Body of pancreas (tissue), 4 donors: ENCODE measurements around the gene SMG1.

Experiments
- POLR2A ChIP-seq, 3 donors: fragments of 450-650 bp; IDR thresholded peaks; one replicate each; pipeline ENCODE4 v1.6.1; 2016; ENCODE audit warnings: antibody characterized with exemption in 3 of 3, mild to moderate bottlenecking in 2 of 3
- TF ChIP-seq, protein P1 (sequence below), 7 experiments: fragments of 450-650 bp in 4 of 7; fragments of 200-600 bp in 3 of 7; sonication (generic) in 3 of 7; IDR thresholded peaks; one replicate each; pipeline ENCODE4 v1.5.1; 2016 to 2019; ENCODE audit warnings: antibody characterized with exemption in 7 of 7

DNA sequence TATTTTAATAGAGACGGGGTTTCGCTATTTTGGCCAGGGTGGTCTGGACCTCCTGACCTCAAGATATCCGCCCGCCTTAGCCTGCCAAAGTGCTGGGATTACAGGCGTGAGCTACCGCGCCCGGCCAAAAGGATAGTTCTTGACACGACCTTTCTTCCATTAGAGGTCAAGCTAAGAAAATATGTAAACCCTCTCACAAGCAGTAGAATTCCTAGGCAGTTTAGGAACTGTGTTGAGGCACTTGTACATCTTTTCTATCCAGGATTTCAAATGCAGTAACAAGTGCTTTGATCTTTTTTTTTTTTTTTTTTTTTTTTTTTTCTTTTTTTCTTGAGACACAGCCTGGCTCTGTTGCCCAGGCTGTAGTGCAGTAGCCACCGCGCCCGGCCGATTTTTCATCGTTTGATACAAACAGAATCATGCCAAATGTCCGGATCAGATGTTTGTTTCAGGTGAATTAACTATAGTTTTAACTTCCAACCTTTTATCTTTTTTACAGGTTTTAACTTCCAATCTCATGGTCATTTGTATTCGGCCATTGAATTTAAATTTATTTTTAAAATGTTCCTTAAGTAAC lies 123.4 kb downstream of the SMG1 start:
- TF ChIP-seq, protein P1, sequence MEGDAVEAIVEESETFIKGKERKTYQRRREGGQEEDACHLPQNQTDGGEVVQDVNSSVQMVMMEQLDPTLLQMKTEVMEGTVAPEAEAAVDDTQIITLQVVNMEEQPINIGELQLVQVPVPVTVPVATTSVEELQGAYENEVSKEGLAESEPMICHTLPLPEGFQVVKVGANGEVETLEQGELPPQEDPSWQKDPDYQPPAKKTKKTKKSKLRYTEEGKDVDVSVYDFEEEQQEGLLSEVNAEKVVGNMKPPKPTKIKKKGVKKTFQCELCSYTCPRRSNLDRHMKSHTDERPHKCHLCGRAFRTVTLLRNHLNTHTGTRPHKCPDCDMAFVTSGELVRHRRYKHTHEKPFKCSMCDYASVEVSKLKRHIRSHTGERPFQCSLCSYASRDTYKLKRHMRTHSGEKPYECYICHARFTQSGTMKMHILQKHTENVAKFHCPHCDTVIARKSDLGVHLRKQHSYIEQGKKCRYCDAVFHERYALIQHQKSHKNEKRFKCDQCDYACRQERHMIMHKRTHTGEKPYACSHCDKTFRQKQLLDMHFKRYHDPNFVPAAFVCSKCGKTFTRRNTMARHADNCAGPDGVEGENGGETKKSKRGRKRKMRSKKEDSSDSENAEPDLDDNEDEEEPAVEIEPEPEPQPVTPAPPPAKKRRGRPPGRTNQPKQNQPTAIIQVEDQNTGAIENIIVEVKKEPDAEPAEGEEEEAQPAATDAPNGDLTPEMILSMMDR (IDR thresholded peaks at IDR 0.05) = no peak
- no peak for TF ChIP-seq POLR2A (IDR thresholded peaks at IDR 0.05)
